ENCODE results near the gene NDST1.

The NDST1 gene

DNA sequence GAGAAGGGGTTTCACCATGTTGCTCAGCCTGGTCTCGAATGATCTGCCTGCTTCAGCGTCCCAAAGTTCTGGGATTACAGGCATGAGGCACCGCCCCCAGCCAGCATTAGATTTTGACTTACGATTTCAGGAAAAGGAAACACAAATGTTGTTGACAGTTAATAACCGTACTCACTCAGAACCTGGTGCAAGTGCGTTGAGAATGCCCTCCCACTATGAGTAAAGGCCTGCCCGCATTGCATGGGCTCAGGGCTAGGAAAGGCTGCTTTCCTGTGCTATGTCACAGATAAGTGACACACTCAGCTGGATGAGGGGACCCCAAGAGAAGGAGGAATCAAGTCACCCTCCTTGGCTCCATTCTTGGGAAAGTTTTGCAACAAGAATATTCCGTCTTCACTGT is 42.4 kb downstream of the NDST1 start:
- DNase-seq, result no peak

DNA sequence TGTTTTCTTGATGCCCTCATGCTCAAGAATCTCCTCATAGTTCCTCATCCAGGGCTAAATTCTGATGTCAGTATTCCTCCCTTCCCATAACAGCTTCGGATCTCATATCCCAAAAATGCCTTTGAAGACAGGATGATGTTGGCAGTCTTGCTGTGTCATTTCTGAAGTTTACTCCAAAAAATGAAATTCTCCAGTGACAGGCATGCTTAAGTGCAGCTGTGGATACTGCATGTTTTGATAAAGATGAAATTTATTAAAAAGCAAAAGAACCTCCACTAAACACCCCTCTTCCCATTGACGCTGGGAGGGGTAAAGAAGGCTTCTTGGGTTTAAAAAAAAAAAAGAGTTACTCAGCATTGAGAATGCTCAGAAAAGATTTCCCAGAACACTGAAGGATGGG is 43.1 kb downstream of the NDST1 start:
- no peak for DNase-seq

DNA sequence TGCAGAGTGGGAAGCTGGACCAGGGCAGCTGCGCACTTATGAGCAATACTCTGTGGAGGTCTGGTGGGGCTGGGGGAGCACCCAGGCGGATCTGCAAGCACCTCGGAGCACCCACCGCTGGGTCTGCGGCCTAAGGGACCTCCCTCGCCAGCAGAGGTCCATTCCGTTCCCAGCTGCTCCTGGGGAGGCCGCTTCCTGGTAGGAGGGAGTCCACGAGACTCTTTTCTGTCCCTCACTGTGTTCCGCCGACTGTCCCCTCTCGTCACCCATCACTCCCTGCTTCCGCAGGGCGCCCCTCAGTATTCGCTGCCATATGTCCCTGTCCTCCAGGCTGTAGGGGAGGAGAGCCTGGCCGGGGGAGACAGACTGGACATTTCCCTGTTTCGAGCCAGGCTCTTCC is 45.5 kb downstream of the NDST1 start:
- no peak for DNase-seq

DNA sequence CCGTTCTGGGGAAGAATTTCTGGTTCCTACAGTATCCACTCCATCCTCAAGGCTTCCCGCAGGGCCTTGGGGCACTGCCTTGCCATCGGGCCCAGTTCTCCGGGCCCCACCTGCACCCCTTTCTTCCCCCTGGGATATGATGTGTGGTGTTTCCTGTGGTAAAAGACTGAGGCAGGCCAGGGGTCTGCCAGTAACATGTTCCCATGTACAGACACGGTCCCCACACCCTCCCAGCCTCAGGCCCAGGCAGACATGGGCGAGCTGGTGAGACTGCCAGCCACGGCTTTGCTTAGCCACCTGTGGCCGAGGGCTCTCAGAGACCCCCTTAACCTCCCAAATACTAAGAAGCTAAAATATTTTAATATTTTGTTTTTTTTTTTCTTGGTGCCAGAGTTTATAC is 46.0 kb downstream of the NDST1 start:
- no peak for DNase-seq

DNA sequence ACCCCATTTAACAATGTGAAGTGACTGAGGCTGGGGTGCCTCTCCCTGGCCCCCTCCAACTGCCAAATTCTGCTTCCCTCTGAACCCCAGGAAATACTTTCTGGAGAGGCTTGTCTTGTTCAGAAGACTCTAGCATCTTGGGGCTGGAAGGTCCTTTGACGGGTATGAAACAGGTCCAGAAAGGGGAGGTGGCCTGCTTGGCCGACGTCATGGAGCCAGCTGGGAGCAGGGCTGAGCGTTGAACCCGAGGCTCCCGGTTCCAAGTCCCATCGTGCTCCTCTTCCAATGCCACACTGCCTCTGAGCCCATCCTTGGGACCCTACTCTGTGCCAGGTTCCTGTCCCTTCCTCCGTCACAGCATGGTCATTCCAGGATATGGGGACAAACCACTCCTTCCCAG is 46.9 kb downstream of the NDST1 start:
- no peak for DNase-seq

DNA sequence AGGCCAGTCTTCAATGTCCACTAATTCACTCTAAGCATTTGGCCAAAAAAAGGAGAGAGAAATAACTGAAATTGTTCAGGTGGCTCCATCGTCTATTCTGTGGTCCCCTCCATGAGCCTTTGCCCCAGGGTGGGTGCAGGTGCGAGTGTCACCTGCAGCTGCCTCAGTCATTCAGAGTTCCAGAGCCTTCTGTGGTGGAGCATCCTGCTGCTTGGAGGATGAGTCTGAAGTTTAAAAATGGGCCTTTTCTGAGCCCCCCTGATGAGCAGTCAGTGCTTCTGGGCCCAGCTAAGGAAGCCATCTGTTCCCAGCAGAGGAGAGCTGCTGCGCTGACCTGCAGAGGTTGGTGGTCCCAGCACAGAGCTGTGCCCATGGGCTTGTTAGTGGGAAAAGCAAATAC is 48.2 kb downstream of the NDST1 start:
- no peak for DNase-seq

- DNase-seq, result no peak
These were observed 49.1 kb downstream of the NDST1 start for GRCh38 chr5:150556859-150557508.

DNA sequence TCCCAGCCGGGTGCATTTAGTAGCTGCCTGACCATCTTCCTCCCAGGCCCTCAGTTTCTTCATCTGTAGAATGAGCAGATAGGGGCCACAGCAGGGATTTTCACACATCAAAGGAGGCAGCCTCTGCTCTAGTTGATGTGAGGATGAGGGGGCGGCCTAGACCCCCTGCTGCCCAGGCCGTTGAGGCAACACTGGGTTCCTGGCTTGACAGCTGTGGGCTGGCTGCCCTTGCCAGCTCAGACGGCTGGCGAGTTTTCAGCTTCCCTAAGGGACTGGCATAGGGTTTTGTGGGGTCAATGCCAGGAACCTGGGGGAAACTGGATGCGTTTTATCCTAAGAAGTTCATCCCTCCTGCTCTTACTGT is 49.6 kb downstream of the NDST1 start:
- DNase-seq, result no peak

DNA sequence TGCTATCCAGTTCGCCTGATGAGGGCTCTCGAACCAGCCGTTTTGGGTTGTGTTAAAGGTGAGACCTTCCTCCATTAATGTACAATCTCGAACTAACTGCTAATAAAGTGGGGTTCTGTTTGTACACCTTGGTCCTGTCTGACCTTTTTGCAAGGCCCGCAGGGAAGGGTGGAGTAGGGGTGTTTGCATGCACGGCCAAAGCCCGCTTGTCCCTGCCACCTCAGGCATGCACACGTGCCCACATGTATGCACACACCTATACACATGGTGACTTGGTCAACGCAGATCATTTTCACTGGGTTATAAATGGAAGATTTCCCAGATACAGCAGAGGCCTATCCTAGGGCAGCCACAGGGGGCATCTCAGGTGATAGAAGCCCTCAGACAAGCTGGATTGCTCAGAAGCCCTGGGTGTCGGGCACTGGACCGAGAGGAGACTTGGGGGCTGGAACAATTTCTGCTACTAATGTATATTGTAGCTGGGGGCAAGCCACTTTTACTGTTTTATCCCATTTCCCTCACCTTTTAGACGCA is 50.2 kb downstream of the NDST1 start:
- no peak for DNase-seq

DNA sequence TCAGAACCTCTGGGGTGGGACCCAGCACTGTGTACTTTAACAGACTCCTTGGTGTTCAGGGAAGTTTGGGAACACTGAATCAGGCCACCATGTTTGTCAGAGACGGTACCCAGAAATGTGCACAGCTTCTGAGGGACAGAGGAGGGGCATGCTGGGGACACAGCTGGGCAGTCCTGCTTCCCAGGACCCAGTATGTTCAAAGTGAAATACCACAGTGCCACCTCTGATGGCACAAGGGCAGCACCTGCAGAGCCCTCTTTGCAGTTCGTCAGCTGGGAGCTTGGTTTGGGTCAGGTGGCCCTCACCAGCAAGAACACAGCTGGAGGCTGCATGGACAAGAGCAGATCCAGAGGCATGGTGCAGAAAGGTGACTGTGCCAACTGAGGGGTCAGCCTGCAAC is 51.2 kb downstream of the NDST1 start:
- DNase-seq, result no peak

DNA sequence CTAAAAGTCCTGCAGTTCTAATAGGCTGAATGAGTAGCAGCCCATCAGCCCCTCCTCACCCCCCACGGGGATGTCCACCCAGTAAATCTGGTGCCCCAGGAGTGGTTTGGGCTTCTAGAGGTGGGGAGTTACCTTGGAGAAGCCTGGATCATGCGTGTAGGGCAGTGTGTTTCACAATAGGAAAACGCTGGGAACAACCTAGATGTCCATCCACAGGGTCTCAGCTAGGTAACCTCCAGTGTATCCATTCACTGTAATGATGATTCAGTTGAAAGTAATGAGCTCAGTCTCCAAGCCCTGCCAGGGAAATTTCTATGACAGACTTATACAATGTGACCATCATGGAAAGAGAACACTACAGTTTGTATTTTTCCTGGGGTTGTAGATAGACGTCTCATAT is 51.8 kb downstream of the NDST1 start:
- DNase-seq, result no peak

- DNase-seq, result no peak
These were observed 52.7 kb downstream of the NDST1 start for GRCh38 chr5:150560401-150561191.

DNA sequence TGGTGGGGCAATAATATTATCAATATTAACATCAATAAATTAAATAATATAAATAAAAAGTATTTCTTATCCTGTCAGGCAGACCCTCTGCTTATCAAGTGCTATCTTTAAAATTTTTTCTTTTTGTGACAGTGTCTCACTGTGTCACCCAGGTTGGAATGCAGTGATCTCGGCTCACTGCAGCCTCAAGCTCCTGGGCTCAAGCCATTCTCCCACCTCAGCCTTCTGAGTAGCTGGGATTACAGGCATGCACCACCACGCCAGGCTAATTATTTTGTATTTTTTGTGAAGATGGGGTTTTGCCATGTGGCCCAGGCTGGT is 53.2 kb downstream of the NDST1 start:
- no peak for DNase-seq

DNA sequence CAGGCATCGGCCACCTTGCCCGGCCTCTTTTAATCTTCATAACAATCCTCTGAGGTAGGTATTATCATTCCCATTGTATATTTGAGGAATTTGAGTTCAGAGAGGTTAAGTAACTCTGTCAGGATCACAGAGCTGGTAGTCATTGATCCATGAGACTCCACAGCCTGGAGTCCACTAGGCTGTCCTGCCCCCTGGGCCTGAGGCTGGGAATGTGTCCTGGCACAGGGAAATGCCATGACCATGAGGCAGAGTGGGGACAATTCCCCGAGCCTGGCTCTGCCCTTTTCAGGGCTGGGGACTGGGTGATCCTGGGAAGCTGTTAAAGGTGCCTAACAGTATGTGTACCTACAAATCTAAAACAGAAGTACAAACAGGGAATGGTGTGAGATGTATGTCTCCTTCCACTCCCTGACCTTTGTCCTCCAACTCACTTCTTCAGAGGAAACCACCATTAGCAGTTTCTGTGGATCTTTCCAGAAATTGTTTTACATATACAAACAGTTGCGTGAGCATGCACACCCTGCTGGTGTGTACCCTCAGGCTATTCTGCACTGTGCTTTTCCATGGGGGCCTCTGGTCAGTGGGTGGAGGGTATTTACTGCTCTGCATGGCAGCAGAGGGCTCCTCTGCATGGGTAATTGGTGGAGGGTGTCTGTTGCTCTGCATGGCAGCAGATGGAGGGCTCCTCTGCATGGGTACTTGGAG is 53.8 kb downstream of the NDST1 start:
- no peak for DNase-seq

GRCh38 chr5:150562832-150563231 is 54.9 kb downstream of the NDST1 start:
- DNase-seq, result no peak

DNA sequence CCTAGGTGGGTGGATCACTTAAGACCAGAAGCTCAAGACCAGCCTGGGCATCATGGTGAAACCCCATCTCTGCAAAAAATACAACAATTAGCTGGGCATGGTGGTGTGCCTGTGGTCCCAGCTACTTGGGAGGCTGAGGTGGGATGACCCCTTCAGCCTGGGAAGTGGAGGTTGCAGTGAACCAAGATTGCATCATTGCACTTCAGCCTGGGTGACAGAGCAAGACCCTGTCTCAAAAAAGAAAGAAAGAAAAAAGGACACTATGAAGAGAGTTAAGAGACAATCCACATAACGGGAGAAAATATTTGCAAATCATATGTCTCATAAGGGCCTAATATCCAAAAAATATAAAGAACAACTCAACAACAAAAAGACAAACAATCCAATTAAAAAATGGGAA is 57.9 kb downstream of the NDST1 start:
- DNase-seq, result no peak

GRCh38 chr5:150567031-150567717 is 59.2 kb downstream of the NDST1 start:
- no peak for DNase-seq

GRCh38 chr5:150568663-150569062 is 60.7 kb downstream of the NDST1 start:
- no peak for DNase-seq

DNA sequence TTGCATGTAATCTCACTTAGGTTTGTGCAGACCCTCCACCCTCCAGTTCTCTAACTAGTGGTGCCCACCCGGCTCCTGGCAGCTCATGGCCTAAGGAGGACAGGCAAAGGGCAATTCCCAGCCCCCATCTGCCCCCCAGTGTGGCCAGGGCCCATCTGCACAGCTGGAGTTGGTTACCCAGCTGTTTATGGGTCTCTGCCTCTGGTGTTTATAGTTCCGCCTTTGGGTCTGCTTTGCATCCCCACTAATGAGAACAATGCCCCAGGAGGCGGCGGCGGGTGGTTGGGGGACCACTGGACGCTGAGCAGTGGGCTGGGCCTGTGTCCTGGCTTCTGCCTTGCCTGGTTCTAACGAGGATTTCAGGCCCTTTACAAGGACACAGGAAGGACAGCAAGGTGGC is 62.4 kb downstream of the NDST1 start:
- no peak for DNase-seq

DNA sequence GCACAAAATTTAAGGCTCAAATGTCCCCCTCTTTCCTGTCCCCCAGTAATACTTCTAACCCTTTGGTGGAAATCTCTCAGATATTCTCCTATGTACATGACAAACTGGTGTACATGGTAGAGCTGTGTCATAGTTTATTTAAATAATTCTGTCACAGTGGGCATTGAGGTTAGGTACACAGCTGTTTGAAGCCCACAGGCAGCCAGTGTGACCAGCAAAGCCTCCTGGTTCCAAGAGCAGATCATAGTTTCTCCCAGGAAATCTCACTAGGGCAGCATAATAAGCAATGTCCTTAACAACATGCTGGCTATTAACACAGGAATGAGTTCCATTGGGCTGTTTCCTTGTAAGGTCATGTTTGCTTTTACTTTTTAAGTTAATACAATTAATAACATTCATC is 63.9 kb downstream of the NDST1 start:
- DNase-seq, result no peak

DNA sequence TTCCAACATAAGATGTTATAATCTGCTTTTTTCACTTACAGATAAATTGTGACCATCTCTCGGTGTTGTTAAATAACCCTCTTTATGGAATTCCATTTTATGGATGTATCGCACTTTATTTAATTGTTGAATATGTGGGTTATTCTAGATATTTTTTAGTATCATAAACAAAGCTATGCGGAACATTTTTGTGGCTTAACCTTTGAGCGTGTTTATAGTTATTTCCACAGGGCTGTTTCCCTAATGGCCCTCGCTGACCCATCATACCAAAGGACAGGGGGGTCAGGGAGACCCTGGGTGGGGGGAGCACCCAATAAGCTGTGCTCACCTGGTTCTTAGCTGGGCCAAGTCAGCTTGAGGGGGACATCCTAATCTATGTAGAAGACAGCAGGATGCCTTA is 65.3 kb downstream of the NDST1 start:
- no peak for DNase-seq

DNA sequence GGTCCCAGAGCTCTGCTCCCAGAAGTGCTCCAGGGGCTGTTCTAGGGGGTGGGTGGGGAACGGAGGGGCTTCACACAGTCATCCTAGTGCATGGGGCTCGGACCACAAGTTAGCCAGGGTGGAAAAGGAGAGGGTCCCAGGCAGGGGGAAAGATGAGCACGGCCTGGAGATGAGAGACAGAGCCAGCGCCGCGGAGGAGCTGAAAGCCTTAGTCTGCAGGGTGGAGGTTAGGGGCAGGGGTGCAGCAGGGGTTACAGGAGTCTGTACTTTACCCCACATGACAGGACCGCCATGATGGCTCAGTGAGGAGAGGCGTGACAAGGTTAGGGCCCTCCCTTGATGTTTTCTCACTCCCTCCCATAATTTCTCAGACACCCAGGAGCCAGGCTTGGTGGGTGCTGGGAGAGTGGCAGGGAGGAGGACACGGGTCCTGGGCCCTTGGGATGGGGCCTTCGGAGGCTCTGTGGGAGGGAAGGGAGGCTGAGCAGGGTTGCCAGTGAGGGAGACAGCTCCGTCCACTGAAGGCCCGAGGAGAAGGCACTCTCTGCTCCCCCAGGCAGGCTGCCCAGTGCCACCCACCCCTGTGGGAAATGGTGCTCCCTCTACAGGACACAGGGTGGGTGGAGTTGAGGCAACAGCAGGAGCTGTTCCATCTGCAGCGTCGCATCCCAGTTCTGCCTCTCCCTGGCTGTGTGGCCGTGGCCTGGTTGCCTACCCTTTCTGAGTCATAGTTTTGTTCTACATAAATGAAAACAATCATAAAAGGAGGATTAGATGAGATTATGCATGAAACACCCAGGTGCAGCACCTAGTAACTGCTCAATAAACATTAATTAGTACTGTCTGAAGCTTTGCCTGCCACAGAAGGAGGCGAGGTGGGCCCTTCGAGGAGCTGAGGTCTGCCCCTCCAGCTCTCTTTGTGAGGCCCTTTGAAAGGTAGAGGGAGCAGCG is 66.2 kb downstream of the NDST1 start:
- no peak for DNase-seq

All from NCI-H524 treated with DMSO at 0.1 percent for 48 hours (cell line).